Fibroblast of the aortic adventitia (primary cell): ENCODE data around the gene VN1R2. TPM values are rescaled to one million over a fixed set of nuclear protein-coding genes. Genes with fewer than 3 reads are reported as not detected.
A peak's percentile ranks its signal among the peaks of the same experiment; 100 is the strongest.

Experiments used
- DNase-seq: peaks from one replicate; pipeline ENCODE4 v3.0.0-alpha.2; 2010; ENCODE audit warnings: low read depth
- H3K4me3 ChIP-seq: 2 replicates; pipeline ENCODE4 v1.5.1; 2011; ENCODE audit warnings: low read depth, mild to moderate bottlenecking, control low read depth, low read length, moderate library complexity
- total RNA-seq: library from RNA; depleted of rRNA; stranded (reverse); fragments of >200 nt; gene quantifications from 2 replicates; pipeline ENCODE4 v1.2.3, GENCODE V29; 2012; ENCODE audit warnings: low replicate concordance
- TF ChIP-seq, protein P1 (sequence below): IDR thresholded peaks from 2 replicates; pipeline ENCODE4 v1.5.1; 2011; ENCODE audit warnings: mild to moderate bottlenecking, low read length, control low read depth, inconsistent platforms; ENCODE audit not compliant: insufficient read depth

The VN1R2 gene
- total RNA-seq, 1 donor, result not detected

DNA sequence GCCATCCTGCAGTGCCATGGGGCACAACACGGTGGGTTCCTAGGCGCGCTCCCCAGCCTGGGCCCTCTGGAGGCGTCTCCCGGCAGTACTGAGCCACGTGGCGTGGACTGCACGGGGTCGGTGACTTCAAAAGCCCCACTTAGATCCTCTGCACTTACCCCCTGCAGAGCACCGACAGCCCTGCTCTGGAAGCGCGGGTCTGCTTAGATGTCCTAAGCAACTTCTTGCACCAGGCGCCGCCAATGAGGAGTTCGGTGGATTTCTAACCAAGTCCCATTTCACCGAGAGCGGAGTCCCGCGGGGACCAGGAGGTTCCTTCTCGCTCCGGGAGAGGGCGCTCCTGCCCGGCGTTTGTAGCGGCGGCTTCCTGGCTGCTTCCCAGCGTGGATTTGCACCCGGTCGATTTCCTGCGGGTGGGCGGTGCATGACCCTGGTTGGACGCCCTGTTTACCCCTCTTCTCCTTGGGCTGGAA, 50.3 kb downstream of the VN1R2 start:
- DNase-seq, result no peak
- TF ChIP-seq, protein P1, sequence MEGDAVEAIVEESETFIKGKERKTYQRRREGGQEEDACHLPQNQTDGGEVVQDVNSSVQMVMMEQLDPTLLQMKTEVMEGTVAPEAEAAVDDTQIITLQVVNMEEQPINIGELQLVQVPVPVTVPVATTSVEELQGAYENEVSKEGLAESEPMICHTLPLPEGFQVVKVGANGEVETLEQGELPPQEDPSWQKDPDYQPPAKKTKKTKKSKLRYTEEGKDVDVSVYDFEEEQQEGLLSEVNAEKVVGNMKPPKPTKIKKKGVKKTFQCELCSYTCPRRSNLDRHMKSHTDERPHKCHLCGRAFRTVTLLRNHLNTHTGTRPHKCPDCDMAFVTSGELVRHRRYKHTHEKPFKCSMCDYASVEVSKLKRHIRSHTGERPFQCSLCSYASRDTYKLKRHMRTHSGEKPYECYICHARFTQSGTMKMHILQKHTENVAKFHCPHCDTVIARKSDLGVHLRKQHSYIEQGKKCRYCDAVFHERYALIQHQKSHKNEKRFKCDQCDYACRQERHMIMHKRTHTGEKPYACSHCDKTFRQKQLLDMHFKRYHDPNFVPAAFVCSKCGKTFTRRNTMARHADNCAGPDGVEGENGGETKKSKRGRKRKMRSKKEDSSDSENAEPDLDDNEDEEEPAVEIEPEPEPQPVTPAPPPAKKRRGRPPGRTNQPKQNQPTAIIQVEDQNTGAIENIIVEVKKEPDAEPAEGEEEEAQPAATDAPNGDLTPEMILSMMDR, result peak; percentile 17

More for the DNA sequence above, 50.3 kb downstream of the VN1R2 start:
- no peak overlapping the region for H3K4me3 ChIP-seq

Other genes with a start within 250 kb of the VN1R2 start
- gene ERVV-1, start 244.4 kb upstream of the VN1R2 start, total RNA-seq, result not detected in 2 replicates
- gene ERVV-2, start 213.6 kb upstream of the VN1R2 start, total RNA-seq, result not detected in 2 replicates
- 32.4 and 46.3 TPM in 2 replicates for gene ZNF160, start 154.9 kb upstream of the VN1R2 start, total RNA-seq
- gene ZNF415, start 125.4 kb upstream of the VN1R2 start, total RNA-seq, result 2.3 and 4.1 TPM in 2 replicates
- gene ZNF347, start 99.2 kb upstream of the VN1R2 start, total RNA-seq, result 7.9 and 8.1 TPM in 2 replicates
- gene ZNF665, start 64.9 kb upstream of the VN1R2 start, total RNA-seq, result 2.4 and 2.9 TPM in 2 replicates
- gene ZNF677, start 3.4 kb upstream of the VN1R2 start, total RNA-seq, result 19.0 and 37.9 TPM in 2 replicates
- not detected in 2 replicates for gene VN1R4, start 9.4 kb downstream of the VN1R2 start, total RNA-seq
- gene ZNF845, start 75.5 kb downstream of the VN1R2 start, total RNA-seq, result 5.6 and 10.2 TPM in 2 replicates
- gene ZNF525, start 107.4 kb downstream of the VN1R2 start, total RNA-seq, result 3.9 and 5.5 TPM in 2 replicates
- 3.9 and 11.5 TPM in 2 replicates for gene ZNF765, start 136.9 kb downstream of the VN1R2 start, total RNA-seq
- gene ZNF761, start 173.7 kb downstream of the VN1R2 start, total RNA-seq, result 10.8 and 11.5 TPM in 2 replicates
- gene ZNF813, start 209.4 kb downstream of the VN1R2 start, total RNA-seq, result 2.5 and 4.0 TPM in 2 replicates